NCI-H446 (cell line): Measurements from ENCODE around the gene PLAA.

Experiments used
- DNase-seq, 2 experiments: peaks; one replicate each; lab custom pipeline; 2025; lab: John Stamatoyannopoulos, UW

Gene PLAA

DNA sequence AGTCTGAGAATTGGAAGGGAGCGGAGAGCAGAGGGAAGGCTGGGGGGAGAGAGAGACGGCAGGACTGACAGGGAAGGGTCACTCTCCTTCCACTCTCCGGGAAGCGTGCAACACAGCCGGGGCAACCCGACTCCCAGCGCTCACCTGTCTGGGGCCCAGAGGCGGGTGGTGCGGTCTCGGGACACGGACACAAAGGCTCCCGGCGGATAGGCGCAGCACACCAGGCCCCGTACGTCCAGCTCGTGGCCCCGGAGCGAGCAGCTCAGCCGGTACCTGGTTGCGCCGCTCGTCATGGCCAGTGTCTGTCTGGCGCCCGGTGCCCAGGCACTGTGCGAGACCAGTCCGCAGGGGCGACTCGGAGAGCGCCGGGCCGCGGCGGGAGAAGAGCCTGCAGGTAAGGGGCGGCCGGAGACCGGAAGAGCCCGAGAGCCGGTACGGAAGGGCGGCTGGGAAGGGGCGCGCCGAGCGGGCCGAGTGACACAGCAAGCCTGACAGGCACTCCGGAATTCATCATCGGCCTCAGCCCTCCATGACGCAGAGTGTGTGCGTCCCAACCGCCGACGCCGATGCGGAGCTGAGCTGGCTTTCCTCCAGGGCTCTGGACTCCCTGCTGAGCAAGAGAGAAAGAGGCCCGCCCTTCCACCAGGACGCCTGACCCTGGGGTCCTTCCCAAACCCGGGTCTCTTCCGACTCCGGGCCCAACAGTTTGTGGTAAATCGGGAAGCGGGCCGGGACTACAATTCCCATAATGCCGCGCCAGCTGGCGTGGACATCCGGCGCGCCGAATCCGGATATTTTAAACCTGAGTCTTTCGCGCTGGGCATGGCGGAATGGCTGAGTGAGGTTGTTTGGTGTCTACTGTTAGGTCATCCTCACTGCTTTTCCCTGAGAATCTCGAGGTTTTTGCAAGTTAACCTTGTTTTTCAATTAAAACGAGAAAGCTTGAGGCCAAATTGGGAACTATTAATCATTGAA lies at the start of gene PLAA:
TSS of gene PLAA (minus strand) at position 490 of the 975 bp plus-strand sequence. CDS start at position 293, 197 bp downstream.
- peak; percentile 97 for DNase-seq

DNA sequence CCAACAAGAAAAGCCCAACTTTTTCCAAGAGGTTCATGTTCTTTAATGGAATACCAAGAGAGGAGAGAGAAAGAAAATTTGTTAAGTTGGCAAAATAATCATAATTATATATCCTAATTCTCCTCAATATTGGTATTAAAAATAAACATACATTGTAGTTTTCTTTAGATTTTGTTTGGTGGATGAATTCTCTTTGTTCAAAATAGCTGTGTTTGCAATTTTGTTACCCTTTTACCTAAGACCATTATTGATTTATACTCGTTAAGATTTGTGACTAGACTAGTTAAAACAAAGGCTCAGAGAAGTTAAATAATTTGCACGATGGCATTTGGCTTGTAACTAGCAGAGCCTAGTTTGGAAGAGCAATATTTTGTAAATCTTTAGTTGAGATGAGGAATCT lies 48.8 kb upstream of the PLAA start:
- DNase-seq = no peak

DNA sequence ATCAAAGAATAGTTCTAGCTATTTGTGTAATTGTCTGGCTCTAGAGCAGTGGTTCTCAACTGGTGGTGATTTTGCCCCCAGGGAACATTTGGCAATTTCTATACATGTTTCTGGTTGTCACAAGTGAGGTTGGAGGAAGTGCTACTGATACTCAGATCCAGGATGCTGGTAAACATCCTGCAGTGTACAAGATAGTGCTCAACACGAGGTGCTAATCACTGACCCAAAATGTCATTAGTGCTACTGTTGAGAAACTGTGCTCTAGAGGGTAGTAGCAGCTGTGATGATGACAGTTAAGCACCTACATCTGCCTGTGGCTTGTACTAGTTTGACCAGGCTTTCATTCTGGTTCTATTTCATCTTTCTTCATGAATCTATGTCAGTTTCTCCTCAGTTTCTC lies 36.3 kb upstream of the PLAA start:
- DNase-seq = no peak

DNA sequence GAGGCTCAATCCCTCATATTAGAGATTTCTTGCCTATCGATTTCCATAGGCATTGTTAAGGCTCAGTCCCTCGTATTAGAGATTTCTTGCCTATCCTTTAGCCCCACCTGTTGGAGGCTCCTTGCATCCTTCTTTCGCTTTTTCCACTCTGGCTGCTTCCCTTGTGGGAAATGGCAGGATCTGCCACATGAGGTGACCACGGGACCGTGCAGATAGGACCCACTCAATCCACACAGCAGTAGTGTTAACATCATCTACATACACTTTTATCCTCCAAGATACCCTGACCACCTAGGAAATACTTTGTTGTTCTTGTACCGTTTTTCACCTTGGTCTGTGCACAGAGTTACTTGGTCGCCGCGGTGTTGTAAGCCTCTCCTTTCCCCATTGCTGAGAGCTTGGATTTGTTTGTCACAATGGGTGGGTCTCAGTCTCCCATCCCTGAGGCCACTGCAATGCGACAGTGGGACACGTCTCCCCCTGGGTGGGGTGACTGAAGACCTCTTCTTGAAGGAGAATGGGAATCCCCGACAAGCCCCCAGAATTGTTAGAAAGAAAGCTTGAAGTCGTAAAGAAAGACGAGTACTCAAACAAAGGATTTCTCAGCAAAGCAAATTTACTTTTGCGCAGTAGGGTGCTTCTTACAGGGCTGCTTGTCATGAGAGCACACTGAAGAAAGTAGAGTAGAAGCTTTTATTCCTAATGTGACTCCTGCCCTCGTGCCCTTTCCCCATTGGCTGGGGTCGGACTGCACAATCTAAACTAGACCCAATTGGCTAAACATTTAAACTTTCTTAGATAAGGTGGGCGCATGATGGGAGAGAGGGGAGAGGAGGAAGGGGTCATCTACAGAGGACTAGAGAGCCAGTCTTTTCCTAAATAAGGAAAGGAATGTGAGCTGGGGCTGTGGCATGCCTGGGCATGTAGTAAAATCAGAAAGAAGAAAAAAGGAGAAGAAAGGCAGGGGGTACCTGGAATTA lies 29.0 kb upstream of the PLAA start:
- peak; percentile 2 to 27 for DNase-seq

DNA sequence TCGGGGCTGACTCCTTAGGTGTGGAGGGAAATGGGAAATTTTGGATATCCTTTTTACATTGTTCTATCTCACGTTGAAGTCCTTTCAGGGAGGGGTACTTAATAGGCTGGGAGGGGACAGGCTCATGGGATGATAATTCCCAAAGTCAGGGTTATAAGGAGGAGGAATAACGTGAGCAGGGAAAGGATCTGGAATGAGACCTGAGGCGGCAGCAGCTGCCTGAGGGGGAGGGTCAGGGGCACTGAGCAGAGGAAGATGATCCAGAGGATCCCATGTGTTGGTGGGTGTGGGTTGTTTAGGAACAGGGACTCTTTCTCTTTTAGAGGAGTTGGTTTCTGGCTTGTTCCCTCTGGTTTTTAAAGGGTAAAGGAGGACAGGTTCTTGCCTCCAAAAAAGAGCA lies 27.9 kb upstream of the PLAA start:
- DNase-seq = no peak

DNA sequence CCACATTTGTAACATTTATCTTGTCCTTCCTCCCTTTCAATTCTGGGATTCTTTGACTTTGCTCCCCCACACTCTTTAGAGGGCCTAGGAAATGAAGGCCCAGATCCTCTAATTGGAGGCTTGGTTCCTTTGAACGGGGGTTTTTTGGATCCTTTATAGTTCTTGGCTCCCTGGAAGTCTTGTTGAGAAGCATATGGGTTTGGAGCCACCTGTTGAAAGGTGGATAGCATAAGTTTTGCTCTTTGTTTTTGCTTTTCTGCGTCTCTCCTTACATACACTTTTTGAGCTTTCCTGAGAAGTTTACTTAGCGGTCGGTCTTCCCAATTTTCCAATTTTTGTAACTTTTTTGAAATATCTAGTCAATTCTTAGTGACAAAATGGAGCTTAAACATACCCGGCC lies 26.9 kb upstream of the PLAA start:
- DNase-seq = no peak

DNA sequence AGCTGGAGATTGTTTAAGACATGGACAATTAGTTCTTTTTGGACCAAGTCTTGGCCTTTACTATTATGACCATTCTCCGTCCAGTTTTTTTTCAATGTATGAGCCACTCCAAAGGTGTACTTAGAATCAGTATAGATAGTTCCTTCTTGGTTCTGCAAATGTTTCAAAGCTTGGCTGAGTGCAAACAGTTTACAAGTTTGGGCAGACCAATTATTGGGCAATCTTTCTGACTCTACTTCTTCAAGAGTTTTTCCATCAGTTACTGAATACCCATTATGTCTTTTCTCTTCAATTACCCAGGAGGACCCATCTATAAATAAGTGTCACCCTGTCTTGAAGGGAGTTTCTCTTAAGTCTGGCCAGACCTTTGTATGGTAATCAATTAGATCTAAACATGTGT lies 24.7 kb upstream of the PLAA start:
- DNase-seq = no peak

DNA sequence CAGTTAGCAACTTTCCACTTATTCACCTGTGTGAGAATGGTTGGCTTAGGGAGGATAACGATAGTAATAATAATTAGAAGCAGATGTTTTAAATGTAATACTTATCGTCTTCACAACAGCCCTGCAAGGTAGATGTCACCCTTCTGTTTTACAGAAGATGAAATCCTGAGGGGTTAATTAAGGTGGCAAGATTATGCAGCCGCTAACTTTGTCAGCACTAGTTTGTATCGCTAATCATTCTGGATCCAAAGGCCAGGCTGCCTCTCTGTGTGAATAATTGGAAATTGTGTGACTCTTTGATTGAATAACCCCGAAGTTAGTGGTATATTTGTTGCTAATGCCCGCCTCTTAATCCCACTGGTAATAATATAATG lies 9.8 kb upstream of the PLAA start:
- no peak for DNase-seq

DNA sequence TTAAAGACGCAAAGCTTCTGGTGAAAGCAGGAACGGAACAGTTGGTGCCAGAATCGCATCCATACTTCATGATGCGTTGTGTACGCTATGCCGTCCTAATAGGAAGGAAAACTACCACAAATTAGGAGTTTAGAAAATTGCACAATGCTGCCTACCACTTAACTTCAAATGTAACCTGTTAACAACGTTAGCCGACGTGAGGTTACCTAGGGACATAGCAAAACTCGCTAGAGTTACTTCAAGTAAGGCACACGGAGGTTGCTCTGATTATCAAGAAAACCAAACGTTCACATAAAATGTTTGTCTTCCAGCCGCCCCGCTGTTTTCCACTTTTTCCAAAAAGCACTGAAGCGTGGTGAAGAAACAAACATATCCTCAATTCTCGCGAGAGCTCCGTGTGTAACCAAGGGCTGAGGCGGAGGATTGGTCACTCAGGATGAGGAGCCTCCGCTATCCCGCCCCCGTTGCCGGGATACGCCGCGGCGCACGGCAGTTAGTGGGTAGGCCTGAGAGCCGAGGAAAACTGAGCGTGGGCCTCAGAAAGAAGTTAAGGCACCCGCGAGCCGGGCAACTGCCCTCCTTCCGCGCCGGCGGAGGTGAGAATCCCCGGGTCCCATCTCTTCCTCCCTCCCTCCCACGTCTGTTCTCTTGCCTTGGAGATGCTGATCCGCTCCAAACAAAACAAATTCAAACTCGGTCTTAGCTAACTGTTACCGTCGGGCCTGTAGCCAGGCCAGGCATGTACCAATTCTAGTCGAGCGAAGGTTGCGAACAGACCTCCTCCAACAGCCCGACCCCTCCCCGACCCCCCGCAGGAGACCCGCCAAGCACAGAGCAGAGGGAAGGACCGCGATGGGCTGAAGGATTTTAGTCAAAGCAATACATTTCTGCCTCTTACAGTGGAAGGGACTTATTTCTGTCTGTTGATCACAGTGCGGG lies 9.1 kb upstream of the PLAA start, which contains the start of gene IFT74:
TSS of gene IFT74 (plus strand) at position 492 of the 939 bp plus-strand sequence. CDS start 5,556 bp downstream, outside the sequence.
- DNase-seq = peak; percentile 98 to 99

DNA sequence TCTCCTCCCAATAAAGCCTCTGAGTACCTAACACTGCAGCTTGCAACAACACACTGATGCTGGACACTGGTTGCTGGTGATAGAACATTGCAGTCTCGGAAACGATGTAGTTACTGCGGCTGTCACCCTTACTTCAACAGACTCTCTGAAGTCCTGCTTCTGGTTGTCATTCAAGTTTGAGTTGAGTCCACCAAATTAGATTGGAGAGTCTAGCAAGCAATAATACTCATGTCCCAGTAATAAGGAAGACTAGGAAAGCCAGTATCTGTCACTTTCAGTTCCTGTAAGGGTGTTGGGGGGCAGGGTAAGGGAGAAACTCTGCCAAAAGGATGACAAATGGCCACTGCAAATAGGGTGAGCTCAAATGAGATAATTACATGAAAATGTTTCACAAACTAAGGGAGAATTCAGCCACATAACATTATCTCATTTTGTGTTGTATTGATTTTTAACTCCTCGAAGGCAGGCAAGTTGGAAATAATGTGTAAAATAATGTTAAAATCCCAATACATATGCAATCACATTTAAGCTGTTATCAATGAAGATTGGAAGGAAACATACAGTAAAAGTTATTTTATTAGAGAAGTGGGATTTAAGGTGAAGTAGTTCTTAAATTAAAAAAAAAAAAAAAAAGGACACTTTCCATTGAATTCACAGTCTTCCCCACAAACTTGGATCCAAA lies 8.3 kb upstream of the PLAA start:
- no peak for DNase-seq

DNA sequence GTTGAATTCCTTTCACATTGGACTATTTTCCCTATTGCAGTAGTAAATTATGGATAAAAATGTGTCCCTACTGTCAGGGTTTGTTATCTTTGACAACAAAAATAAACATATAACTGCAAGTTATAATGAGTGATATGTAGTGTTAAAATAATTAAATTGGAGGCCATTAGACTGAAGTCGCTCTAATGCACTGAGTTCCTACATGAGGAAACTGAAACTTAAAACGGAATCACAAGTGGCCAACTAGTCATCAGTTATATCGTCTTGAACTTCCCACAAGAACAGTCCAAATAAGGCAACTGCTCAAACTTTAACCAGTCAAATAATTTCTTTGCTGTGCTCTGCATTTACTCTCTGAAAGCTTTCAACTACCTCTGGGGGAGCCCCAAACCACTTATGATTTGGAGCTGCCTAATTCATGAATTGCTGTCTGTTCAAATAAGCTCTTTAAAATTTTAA lies 7.0 kb upstream of the PLAA start:
- no peak for DNase-seq

DNA sequence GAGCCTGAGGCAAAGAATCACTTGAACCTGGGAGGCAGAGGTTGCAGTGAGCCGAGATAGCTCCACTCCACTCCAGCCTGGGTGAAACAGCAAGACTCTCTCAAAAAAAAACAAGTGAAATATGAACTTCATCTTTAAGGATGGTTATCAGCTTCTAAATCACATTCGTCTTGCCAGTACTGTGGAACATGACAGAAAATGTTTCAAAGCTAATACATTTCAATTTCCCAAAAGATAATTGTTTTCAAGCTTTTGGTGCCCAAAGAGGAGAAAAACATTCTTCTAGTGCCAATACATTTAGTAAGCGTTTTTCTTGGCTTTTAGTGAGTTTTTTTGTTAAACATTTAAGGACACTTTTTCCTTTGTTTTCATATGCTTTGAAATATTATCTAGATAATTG lies 4.8 kb upstream of the PLAA start:
- DNase-seq = no peak

DNA sequence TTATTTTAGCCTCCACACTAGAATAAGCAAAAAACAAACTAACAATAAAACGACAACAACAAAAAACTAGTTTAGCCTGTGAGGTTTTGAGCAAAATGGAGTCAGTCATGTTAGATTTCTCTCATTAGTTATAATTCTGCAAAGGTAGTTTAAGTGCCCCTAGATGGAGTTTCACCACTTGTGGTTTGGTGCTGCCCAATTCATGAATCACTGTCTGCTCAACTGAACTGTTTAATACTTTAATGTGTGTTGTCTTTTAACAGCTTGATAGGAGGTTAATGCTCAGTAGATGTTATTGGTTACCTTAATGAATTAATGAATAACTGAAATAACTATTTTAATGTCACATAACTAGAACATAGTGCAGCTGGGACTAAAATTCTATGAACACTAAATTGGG lies 3.5 kb upstream of the PLAA start:
- DNase-seq = no peak

DNA sequence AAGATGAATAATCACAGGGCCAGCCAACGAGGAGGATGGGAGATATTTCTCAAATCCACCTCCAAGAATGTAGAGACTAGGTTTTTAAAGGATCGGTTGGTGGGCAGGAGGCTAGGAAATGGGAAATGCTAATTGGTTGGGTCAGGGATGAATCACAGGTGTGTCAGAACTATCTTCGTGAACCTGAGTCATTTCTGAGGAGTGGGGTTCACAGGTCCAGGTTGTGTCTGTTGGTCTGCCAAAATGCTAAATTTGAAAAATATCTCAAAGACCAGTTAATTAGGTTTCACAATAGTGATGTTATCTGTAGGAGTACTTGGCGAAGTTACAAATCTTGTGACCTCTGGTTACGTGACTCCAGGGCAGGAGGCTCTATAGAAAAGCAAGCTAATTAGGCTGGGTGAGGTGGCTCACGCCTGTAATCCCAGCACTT lies 2.6 kb upstream of the PLAA start:
- DNase-seq = no peak

DNA sequence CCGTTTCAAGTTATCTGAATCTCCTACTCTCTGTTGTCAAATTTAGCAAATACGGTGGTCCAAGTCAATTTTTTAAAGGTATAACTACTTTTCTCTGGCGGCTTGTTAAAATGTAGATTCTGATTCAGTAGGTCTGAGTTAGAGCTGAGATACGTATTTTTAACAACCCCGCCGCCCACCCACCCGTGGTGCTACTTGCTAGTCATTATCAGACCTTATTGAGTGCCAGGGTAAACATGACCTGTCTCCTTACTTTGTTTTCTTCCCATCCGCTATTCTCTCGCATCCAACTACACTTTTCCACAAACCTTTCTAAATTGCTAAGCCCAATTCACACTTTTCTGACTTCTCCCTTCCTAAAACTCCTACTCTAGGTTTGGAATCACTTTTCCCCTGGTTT lies 694 bp upstream of the PLAA start:
- DNase-seq = no peak

DNA sequence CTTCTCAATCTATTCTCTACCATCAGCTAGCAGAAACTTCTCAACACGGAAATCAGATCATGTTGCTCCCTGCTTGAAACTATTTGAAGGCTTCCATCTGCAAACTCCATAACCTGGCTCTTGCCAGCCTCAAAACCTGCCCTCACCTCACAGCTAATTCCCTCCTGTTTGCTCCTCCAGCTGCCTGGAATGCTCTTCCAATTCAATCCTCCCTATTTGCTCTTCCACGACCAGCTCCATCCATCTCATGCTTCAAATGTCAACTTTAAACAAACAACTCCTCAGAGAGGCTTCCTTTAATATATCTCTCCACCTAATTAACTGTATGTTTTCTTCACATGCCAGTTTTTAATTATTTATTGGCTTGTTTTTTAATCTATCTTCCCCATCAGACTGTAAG lies 1.5 kb downstream of the PLAA start:
- no peak for DNase-seq

DNA sequence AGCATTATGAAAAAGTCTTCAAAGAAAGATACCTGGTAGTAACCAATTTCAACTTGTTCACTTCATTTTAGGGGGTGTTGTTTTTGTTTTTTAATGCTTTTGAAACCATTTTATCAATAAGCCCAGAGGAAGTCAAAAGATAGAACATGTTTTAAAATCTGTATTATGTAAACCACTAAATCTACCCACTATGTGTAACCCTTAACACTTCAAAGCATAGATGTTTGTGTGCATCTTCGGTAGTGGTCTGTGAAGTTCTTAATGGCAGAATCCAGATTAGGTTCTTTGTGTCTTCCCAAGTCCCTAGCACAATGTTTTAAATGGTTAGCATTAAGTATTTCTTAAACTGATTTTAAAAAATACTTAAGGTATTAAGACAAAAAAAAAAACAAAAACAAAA lies 6.3 kb downstream of the PLAA start:
- DNase-seq = no peak

DNA sequence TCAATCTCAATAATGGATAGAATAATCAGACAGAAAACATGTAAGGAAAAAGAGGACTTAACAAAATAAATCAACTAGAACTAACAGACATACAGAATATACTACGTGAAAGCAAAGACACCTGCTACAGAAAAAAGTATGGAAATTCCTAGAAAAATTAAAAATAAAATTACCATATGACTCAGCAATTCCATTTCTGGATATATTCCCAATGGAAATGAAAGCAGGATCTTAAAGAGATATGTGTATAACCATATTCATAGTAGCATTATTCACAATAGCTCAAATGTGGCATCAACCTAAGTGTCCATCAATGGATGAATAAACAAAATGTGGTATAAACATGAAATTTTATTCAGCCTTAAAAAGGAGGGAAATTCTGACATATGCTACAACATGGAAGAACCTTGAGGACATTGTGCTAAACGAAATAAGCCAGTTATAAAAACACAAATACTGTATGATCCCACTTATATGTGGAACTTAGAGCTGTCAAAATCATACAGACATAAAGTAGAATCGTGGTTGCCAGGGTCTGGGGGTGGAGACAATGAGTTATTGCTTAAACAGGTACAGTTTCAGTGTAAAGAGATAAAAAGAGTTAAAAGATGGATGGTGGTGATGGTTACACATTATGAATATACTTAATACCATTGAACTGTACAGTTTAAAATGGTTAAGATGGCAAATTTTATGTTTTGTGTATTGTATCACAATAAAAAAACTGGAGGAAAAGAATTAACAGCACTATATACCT lies 6.9 kb downstream of the PLAA start:
- no peak for DNase-seq

DNA sequence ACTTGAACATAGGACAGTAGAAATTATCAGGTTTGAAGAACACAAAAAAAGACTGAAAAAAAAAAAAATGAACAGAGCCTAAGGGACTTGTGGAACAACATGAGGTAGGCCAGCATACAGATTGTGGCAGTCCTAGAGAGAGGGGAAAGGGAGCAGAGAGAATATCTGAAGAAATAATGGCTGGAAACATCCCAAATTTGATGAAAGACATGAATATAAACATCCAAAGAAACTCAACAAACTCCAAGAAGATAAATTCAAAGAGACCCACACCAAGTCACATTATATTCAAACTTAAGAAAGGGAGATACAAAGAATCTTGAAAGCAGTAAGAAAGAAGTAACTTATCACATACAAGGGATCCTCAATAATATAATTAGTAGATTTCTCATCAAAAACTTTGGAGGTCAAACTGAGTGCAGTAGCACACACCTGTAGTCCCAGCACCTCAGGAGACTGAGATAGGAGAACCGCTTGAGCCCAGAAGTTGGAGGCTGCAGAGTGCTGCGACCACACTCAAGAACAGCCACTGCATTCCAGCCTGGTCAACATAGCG lies 9.1 kb downstream of the PLAA start:
- DNase-seq = no peak

DNA sequence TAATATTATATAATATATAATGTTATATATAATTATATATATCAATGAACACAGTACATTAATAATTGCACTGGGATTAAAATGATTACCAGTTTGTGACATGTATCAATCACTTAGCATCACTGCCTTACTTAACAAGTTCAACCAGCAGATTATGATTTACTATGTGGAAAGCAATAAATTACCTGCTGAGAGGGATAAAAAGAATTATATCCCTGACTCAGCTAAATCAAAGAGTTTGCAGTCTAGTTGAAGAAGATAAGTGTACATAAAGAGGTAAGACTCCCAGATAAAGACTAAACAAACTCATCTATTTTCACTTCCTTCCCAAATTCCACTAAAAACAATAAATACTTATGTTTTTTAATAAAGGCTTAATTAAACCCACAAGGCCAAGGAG lies 11.2 kb downstream of the PLAA start:
- DNase-seq = no peak
